GM12891 (cell line): ENCODE measurements around the gene ABCA2.

Experiments
- POLR2AphosphoS5 ChIP-seq: IDR thresholded peaks from 2 replicates; pipeline ENCODE4 v1.6.1; 2011; ENCODE audit warnings: low read depth, low read length, control low read depth
- SPI1 ChIP-seq: IDR thresholded peaks from 2 replicates; pipeline ENCODE4 v1.6.1; 2011; ENCODE audit warnings: low read depth, low read length, control low read depth
- TAF1 ChIP-seq: IDR thresholded peaks from 2 replicates; pipeline ENCODE4 v1.6.1; 2011; ENCODE audit warnings: low read depth, low read length, control low read depth

DNA sequence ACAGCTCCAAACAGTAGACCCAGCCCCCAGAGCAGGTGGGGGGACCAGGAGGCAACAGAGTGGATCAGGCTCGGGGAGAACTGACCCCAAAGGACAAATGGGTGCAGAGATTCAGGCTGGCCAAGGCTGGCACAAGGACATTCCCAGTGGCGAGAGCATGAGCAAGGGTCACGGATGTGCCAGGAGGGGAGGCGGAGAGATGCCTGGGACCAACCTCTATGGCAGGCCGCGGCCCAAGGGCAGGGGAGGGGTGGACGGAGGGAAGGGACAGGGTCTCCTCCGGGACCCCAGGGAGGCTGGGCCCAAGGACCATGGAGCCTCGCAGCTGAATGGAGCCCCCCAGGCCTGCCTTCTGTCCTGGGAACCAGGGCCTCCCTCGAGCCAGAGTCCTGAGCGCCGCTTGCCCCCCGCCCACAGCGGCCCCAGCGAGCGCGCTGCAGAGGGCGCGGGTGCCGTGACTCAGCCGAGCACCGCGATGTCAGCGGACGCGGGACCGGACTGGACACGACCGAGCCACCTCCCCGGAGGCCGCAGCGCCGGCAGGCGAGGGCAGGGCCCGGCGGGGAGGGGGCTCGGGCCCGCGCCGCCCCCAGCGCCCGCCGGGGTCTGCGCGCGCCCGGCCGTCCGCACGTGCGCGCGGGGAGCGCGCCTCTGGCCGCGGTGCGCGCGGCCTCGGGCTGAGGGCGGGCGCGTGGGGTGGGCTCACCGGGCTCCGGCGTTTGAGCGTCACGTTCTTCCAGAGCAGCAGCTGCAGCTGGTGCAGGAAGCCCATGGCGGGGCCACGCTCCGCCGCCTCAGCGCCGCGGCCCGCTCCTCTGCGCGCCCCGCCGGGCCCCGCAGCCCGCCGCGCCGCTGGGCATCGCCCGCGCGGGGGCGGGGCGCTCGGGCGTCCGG, at the start of gene ABCA2:
- TF ChIP-seq SPI1 (no peak), POLR2AphosphoS5 (no peak), TAF1 (no peak)
